ENCODE data around the gene PSMB5. TPM values are rescaled to one million over a fixed set of nuclear protein-coding genes. Genes with fewer than 3 reads are reported as not detected.

PSMB5 gene
- total RNA-seq, 4 donors from 2014 or later: 135 to 155 (median 145) TPM

DNA sequence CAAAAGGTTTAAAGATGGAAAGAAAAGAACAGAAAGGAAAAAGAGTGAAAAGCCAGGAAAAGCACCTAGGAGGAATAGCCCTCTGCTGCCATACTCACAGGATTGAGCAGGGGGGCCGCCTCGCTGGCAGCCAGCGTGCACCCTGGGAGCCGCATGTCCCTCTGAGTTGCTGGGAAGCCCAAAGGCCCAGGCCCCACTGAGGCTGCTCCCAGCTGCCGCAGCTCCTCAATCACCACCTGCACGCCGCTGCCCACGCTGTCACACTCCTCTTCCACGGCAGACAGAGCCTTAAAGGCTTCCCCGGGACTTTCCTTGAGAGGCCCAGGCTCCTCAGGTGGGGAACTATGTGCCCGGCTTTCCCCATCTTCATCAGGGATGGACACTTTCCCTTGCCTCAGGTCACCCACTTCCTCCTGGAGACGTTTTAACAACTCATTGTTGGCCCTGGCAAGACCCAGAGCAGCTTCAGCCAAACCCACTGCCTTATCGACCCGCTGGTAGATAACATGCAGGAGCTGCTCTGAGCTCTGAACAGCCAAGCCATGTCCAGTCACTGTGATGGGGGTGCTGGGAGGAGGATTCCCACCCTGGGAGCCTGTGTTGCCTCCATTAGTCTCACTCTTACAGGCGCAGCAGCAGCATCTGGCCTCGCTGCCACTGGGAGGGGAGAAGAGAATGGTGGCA is 36.2 kb downstream of the PSMB5 start:
- WGBS: 86% methylated on average over 16 of the region's 16 CpGs
- no peak for DNase-seq (ENCODE audit: extremely low spot score)
- Histone ChIP-seq H3K9me3 (no peaks in the 10 kb centered on the region), H3K27ac (replicated peaks in 1 of 4) (no peak overlapping the region), H3K27me3 (no peaks in the 10 kb centered on the region), H3K36me3 (peaks cover 0 to 13% (median 0%) of the 10 kb centered on the region in 4 donors), H3K4me3 (no peak overlapping the region), H3K4me1 (peaks cover 0 to 10% (median 8%) of the 10 kb centered on the region in 4 donors)
- TF ChIP-seq, protein P1, sequence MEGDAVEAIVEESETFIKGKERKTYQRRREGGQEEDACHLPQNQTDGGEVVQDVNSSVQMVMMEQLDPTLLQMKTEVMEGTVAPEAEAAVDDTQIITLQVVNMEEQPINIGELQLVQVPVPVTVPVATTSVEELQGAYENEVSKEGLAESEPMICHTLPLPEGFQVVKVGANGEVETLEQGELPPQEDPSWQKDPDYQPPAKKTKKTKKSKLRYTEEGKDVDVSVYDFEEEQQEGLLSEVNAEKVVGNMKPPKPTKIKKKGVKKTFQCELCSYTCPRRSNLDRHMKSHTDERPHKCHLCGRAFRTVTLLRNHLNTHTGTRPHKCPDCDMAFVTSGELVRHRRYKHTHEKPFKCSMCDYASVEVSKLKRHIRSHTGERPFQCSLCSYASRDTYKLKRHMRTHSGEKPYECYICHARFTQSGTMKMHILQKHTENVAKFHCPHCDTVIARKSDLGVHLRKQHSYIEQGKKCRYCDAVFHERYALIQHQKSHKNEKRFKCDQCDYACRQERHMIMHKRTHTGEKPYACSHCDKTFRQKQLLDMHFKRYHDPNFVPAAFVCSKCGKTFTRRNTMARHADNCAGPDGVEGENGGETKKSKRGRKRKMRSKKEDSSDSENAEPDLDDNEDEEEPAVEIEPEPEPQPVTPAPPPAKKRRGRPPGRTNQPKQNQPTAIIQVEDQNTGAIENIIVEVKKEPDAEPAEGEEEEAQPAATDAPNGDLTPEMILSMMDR (IDR thresholded peaks at IDR 0.05): no peak
- no peak for TF ChIP-seq EP300 (IDR thresholded peaks at IDR 0.05)
- TF ChIP-seq POLR2A (IDR thresholded peaks at IDR 0.05; ENCODE audit: low read depth): no peak
- intact Hi-C loops (cut with DNase I): no loop called here

GRCh38 chr14:22997676-22998323 is 36.9 kb downstream of the PSMB5 start:
- peaks cover 0 to 13% (median 0%) of the 10 kb centered on the region in 4 donors for H3K36me3 ChIP-seq
- H3K27me3 ChIP-seq: no peaks in the 10 kb centered on the region
- H3K4me3 ChIP-seq: no peak overlapping the region
- DNase-seq (ENCODE audit: extremely low spot score): no peak
- WGBS: 73% methylated on average over 9 of the region's 9 CpGs
- H3K27ac ChIP-seq (replicated peaks in 1 of 4): no peak overlapping the region
- H3K9me3 ChIP-seq: no peaks in the 10 kb centered on the region
- TF ChIP-seq POLR2A (IDR thresholded peaks at IDR 0.05; ENCODE audit: low read depth): no peak
- intact Hi-C loops (cut with DNase I): no loop called here
- peaks cover 0 to 10% (median 8%) of the 10 kb centered on the region in 4 donors for H3K4me1 ChIP-seq

DNA sequence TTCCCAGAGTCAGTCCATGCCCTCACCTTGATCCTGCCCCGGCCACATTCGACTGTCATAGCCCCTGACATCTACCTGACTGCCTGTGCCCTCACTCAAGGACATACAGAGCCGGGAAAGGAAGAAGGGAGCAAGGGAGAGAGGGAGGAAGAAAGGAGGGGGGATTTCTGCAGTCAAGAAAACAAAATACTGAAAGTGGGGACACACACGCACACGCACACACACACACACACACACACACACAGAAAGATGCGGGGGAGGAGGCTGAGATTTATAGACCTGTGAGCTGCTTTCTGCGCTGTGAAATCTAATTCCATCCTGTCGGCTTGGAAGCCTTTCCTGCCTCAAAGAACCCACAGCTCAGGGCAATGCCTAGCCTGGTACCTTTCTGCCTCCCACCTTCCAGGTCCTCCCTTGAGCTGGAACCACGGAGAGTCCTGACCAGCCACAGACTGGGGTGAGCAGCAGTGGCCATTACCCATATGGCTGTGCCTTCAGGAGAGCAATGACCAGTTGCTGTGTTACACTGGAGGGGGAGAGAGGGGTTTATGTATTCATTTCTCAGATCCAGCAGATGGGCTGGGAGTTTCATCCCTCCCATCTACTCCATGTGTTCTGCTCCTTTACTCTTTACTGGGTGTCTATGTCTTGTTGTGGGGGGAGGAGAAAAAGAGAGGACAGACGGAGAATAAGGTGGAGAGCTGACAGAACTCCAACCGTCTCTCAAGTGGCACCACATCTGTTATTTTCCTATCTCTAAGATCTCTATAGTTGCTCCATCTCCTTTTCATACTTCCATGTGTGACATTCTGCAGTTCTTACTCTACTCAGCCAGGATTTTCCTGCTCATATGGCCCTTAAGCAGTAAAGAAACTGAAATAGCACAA is 37.7 kb downstream of the PSMB5 start:
- intact Hi-C loops (cut with DNase I): no loop called here

GRCh38 chr14:22995889-22996625 is 38.6 kb downstream of the PSMB5 start:
- H3K27me3 ChIP-seq: no peaks in the 10 kb centered on the region
- peaks cover 0 to 21% (median 3%) of the 10 kb centered on the region in 4 donors for H3K36me3 ChIP-seq
- WGBS: 94% methylated on average over 9 of the region's 9 CpGs
- H3K4me1 ChIP-seq: peaks cover 0 to 10% (median 8%) of the 10 kb centered on the region in 4 donors
- H3K9me3 ChIP-seq: no peaks in the 10 kb centered on the region
- TF ChIP-seq POLR2A (IDR thresholded peaks at IDR 0.05; ENCODE audit: low read depth) (no peak), POLR2AphosphoS5 (IDR thresholded peaks at IDR 0.05) (no peak), EP300 (IDR thresholded peaks at IDR 0.05) (no peak)
- TF ChIP-seq, protein P1 (IDR thresholded peaks at IDR 0.05): no peak
- DNase-seq (ENCODE audit: extremely low spot score): no peak
- no peak overlapping the region for H3K27ac ChIP-seq (replicated peaks in 1 of 4)
- no peak overlapping the region for H3K4me3 ChIP-seq
- intact Hi-C loops (cut with DNase I): loop anchor here (2.0 kb wide), 1 partner anchor 55 kb away; no protein-coding TSS in a partner anchor

More for the DNA sequence above, 37.7 kb downstream of the PSMB5 start:
- Histone ChIP-seq H3K36me3 (peaks cover 0 to 13% (median 0%) of the 10 kb centered on the region in 4 donors), H3K27ac (replicated peaks in 1 of 4) (no peak overlapping the region), H3K9me3 (no peaks in the 10 kb centered on the region), H3K27me3 (no peaks in the 10 kb centered on the region), H3K4me1 (peaks cover 0 to 10% (median 8%) of the 10 kb centered on the region in 4 donors), H3K4me3 (no peak overlapping the region)
- no peak for DNase-seq (ENCODE audit: extremely low spot score)
- no peak for TF ChIP-seq POLR2A (IDR thresholded peaks at IDR 0.05; ENCODE audit: low read depth)
- TF ChIP-seq, protein P1 (IDR thresholded peaks at IDR 0.05): no peak
- no peak for TF ChIP-seq EP300 (IDR thresholded peaks at IDR 0.05)
- TF ChIP-seq POLR2AphosphoS5 (IDR thresholded peaks at IDR 0.05): no peak
- WGBS: 77% methylated on average over 11 of the region's 11 CpGs

All from esophagus muscularis mucosa (tissue), 4 donors.